K562 (cell line): ENCODE measurements around the gene YAP1. TPM values are rescaled to one million over a fixed set of nuclear protein-coding genes. Genes with fewer than 3 reads are reported as not detected.

Experiments
- ATAC-seq: fragments of 200-7000 bp; cut with Tn5 transposase; 3 replicates; pipeline ENCODE4 v1.9.1; 2020; ENCODE audit warnings: moderate library complexity
- BruUV-seq: library from RNA; stranded (reverse); fragments of 400-500 nt; replicated peaks from 2 replicates; lab custom pipeline; 2021; lab: Mats Ljungman, UMichigan
- CTCF ChIA-PET: fragments of 300-600 bp; formaldehyde crosslinking; extraction: SDS; loops from one replicate; lab custom pipeline; 2021; ENCODE audit warnings: low intra/inter-chr PET ratio; lab: Yijun Ruan, JAX
- POLR2A ChIA-PET: fragments of 300-600, 350-650 bp; sonication (Branson Sonifier 250); formaldehyde crosslinking; extraction: SDS; loops from one replicate; lab custom pipeline; 2021; ENCODE audit warnings: antibody characterized with exemption, inconsistent platforms; lab: Yijun Ruan, JAX
- DNase-seq, 4 experiments: peaks; one replicate each; pipeline versions ENCODE4 v3.0.0 to v3.0.0-alpha.2; 2011 to 2018; ENCODE audit warnings: low spot score in 3 of 4, mixed read lengths in 3 of 4; ENCODE audit errors: extremely low read depth in 1 of 4
- FAIRE-seq: peaks from 2 replicates; lab custom pipeline; 2011; peaks lifted over from hg19 to GRCh38; lab: Jason Lieb, UNC
- H2AFZ ChIP-seq: 2 replicates; pipeline ENCODE4 v1.6.0; 2011; ENCODE audit warnings: low read depth, low read length, control low read depth, inconsistent platforms
- H3K27ac ChIP-seq: fragments of 200-600 bp; 3 replicates; pipeline ENCODE4 v1.8.0; 2011; ENCODE audit warnings: low read depth, mild to moderate bottlenecking, control low read depth, inconsistent platforms, low read length, moderate library complexity, mixed read lengths; ENCODE audit errors: extremely low read depth
- H3K27me3 ChIP-seq, 2 experiments: fragments of 300-600 bp in 1 of 2; 2 replicates in 1 of 2; 3 replicates in 1 of 2; pipeline versions ENCODE4 v1.6.0 to v1.8.0; 2011; ENCODE audit warnings: inconsistent platforms in 2 of 2, low read length in 2 of 2, mild to moderate bottlenecking in 1 of 2, mixed read lengths in 1 of 2, moderate library complexity in 1 of 2; ENCODE audit not compliant: control insufficient read depth in 2 of 2, insufficient read depth in 2 of 2
- H3K36me3 ChIP-seq: fragments of 300-600 bp; 3 replicates; pipeline ENCODE4 v1.8.0; 2011; ENCODE audit warnings: mild to moderate bottlenecking, low read length, inconsistent platforms; ENCODE audit not compliant: control insufficient read depth, insufficient read depth
- H3K4me1 ChIP-seq, 2 experiments: fragments of 200-600 bp in 1 of 2; replicated peaks in 1 of 2; 2 replicates in 1 of 2; 3 replicates in 1 of 2; pipeline versions ENCODE4 v1.5.1 to v1.8.0; 2011; ENCODE audit warnings: inconsistent platforms in 2 of 2, low read length in 2 of 2, mild to moderate bottlenecking in 1 of 2, mixed read lengths in 1 of 2, moderate library complexity in 1 of 2; ENCODE audit not compliant: control insufficient read depth in 2 of 2, insufficient read depth in 2 of 2
- H3K4me2 ChIP-seq: 2 replicates; pipeline ENCODE4 v1.6.1; 2011; ENCODE audit warnings: low read length, control low read depth, inconsistent platforms, mixed read lengths; ENCODE audit not compliant: insufficient read depth
- H3K4me3 ChIP-seq: fragments of 200-600 bp; sonication (generic), shearing (Covaris generic); 2 replicates; pipeline ENCODE4 v1.5.1; 2016; ENCODE audit warnings: control low read depth, inconsistent platforms
- H3K79me2 ChIP-seq: fragments of 200-600 bp; 3 replicates; pipeline ENCODE4 v1.8.0; 2011; ENCODE audit warnings: low read length, inconsistent platforms; ENCODE audit not compliant: control insufficient read depth, insufficient read depth
- H3K9ac ChIP-seq, 2 experiments: 2 replicates each; pipeline versions ENCODE4 v1.6.0 to v1.6.1; 2011; ENCODE audit warnings: low read depth in 2 of 2, low read length in 2 of 2, control low read depth in 1 of 2, inconsistent platforms in 1 of 2, mild to moderate bottlenecking in 1 of 2, mixed read lengths in 1 of 2; ENCODE audit not compliant: insufficient read depth in 1 of 2
- H3K9me1 ChIP-seq: one replicate; pipeline ENCODE4 v1.6.0; 2011; ENCODE audit warnings: inconsistent platforms, mild to moderate bottlenecking, low read length, moderate library complexity; ENCODE audit not compliant: control insufficient read depth, insufficient read depth
- H3K9me3 ChIP-seq: replicated peaks from 2 replicates; pipeline ENCODE4 v1.5.1; 2011; ENCODE audit warnings: low read depth, low read length, inconsistent platforms; ENCODE audit not compliant: control insufficient read depth, insufficient read depth
- H4K20me1 ChIP-seq: replicated peaks from 2 replicates; pipeline ENCODE4 v1.6.1; 2011; ENCODE audit warnings: low read length, inconsistent platforms, mixed read lengths; ENCODE audit not compliant: control insufficient read depth, insufficient read depth
- GTF2A2 ChIP-seq: IDR thresholded peaks from 2 replicates; pipeline ENCODE4 v1.6.1; 2016; ENCODE audit warnings: mild to moderate bottlenecking, missing genetic modification characterization, missing compliant biosample characterization
- MXD1 ChIP-seq: fragments of 250-450 bp; sonication (Bioruptor Pico); IDR thresholded peaks from 2 replicates; pipeline ENCODE4 v1.8.0; 2021; ENCODE audit warnings: borderline replicate concordance, mild to moderate bottlenecking, moderate library complexity; ENCODE audit not compliant: poor library complexity, severe bottlenecking
- NFXL1 ChIP-seq: fragments of 450-650 bp; formaldehyde crosslinking; IDR thresholded peaks from 2 replicates; pipeline ENCODE4 v1.4.0; 2021; ENCODE audit warnings: mild to moderate bottlenecking
- PCBP2 ChIP-seq: fragments of 200-400 bp; formaldehyde crosslinking; IDR thresholded peaks from 2 replicates; pipeline ENCODE4 v1.6.1; 2018; ENCODE audit warnings: low read length, low read depth, mild to moderate bottlenecking, moderate library complexity; ENCODE audit not compliant: poor library complexity, severe bottlenecking
- PRDM10 ChIP-seq: fragments of 450-650 bp; IDR thresholded peaks from 2 replicates; pipeline ENCODE4 v1.6.1; 2018; ENCODE audit not compliant: partially characterized antibody
- RBFOX2 ChIP-seq: fragments of 200-400 bp; formaldehyde crosslinking; IDR thresholded peaks from 2 replicates; pipeline ENCODE4 v1.6.1; 2017; ENCODE audit warnings: low read depth, mild to moderate bottlenecking, low read length, moderate library complexity
- RBM25 ChIP-seq: fragments of 200-400 bp; formaldehyde crosslinking; IDR thresholded peaks from 2 replicates; pipeline ENCODE4 v1.6.1; 2018; ENCODE audit warnings: low read length, low read depth, moderate library complexity; ENCODE audit not compliant: severe bottlenecking
- SAP30 ChIP-seq: fragments of 200-600 bp; sonication (generic); IDR thresholded peaks from 2 replicates; pipeline ENCODE4 v1.6.1; 2012; ENCODE audit warnings: borderline replicate concordance, low read depth, mild to moderate bottlenecking, moderate library complexity, low read length, control low read depth, inconsistent platforms; ENCODE audit not compliant: insufficient read depth, poor library complexity, severe bottlenecking
- SIX5 ChIP-seq, 2 experiments: IDR thresholded peaks; 2 replicates each; pipeline ENCODE4 v1.6.1; 2011; ENCODE audit warnings: low read length in 2 of 2, borderline replicate concordance in 1 of 2, low read depth in 1 of 2, mild to moderate bottlenecking in 1 of 2, moderate library complexity in 1 of 2; ENCODE audit not compliant: insufficient read depth in 1 of 2
- SOX6 ChIP-seq: fragments of 450-650 bp; IDR thresholded peaks from 2 replicates; pipeline ENCODE4 v1.6.1; 2014; ENCODE audit warnings: mild to moderate bottlenecking
- TAF9B ChIP-seq: fragments of 450-650 bp; IDR thresholded peaks from 2 replicates; pipeline ENCODE4 v1.6.1; 2018; ENCODE audit warnings: mild to moderate bottlenecking; ENCODE audit not compliant: partially characterized antibody
- TAL1 ChIP-seq: fragments of 450-650 bp; IDR thresholded peaks from 2 replicates; pipeline ENCODE4 v1.6.1; 2016; ENCODE audit warnings: mild to moderate bottlenecking
- TRIM24 ChIP-seq, 2 experiments: fragments of 450-650 bp; IDR thresholded peaks; 2 replicates each; pipeline ENCODE4 v1.6.1; 2016
- ZNF175 ChIP-seq: fragments of 200-800 bp; sonication (Bioruptor generic); IDR thresholded peaks from 2 replicates; pipeline ENCODE4 v1.6.1; 2016; ENCODE audit warnings: low read depth, mild to moderate bottlenecking, missing genetic modification characterization, missing compliant biosample characterization
- ZNF3 ChIP-seq: fragments of 250-450 bp; sonication (Bioruptor Pico); IDR thresholded peaks from 2 replicates; pipeline ENCODE4 v1.5.0; 2021; ENCODE audit warnings: mild to moderate bottlenecking, moderate library complexity
- ZNF354B ChIP-seq: fragments of 250-450 bp; sonication (Bioruptor Pico); IDR thresholded peaks from 2 replicates; pipeline ENCODE4 v1.4.0; 2020
- ZNF76 ChIP-seq: fragments of 250-450 bp; sonication (Bioruptor Pico); IDR thresholded peaks from 2 replicates; pipeline ENCODE4 v1.4.0; 2020; ENCODE audit warnings: mild to moderate bottlenecking, moderate library complexity, borderline replicate concordance
- whole genome bisulfite sequencing: fragments of 100-300 bp; shearing (Covaris generic); methylation state at CpG from one replicate; pipeline ENCODE4 v1.1.6; 2016; ENCODE audit warnings: low coverage, mixed read lengths; ENCODE audit not compliant: insufficient coverage; ENCODE audit errors: missing lambda C conversion rate; 5-methylcytosine and 5-hydroxymethylcytosine counted together
- in situ Hi-C: fragments of 300-500 bp; cut with MboI; formaldehyde crosslinking; loops from 4 replicates; pipeline ENCODE4 v1.15.0; 2018; ENCODE audit warnings: inconsistent platforms, mixed read lengths
- intact Hi-C: fragments of 100-400 bp; cut with micrococcal nuclease; formaldehyde crosslinking; loops from 2 replicates; pipeline ENCODE4 v1.14.2; 2022
- polyA plus RNA-seq, 8 experiments: library from polyadenylated mRNA; depleted of rRNA in 4 of 8; stranded (reverse) in 5 of 8; unstranded in 3 of 8; fragments of >200 nt; fragmentation: Nextera tagmentation in 2 of 8; fragmentation: Illumina TruSeq in 1 of 8; extraction: Ambion mirVana in 2 of 8; extraction: Trizol in 1 of 8; gene quantifications; 2 replicates each; pipeline versions ENCODE4 v1.2.1 to v1.2.3, GENCODE V29; 2011 to 2014; ENCODE audit warnings: inconsistent platforms in 1 of 8, missing spikeins in 1 of 8
- total RNA-seq, 7 experiments: library from RNA; depleted of rRNA in 6 of 7; stranded (reverse); fragments of >200 nt in 6 of 7; fragmentation: Illumina TruSeq in 2 of 7; extraction: Trizol in 2 of 7; gene quantifications; 2 replicates each; pipeline versions ENCODE4 v1.2.1 to v1.2.3, GENCODE V29; 2011 to 2021; ENCODE audit warnings: low replicate concordance in 1 of 7

YAP1 gene
- total and polyA plus RNA-seq, 9 of the 15 experiments (the other 6 are each of a cell fraction or from before 2014, with no cell fraction given): 0.18 TPM; not detected in 8

GRCh38 chr11:102179371-102179770 is 69.1 kb downstream of the YAP1 start (continued):
- no peak for TF ChIP-seq PRDM10

- FAIRE-seq (no peak), ATAC-seq (peak; percentile 48; the same call in 2 of the 3 replicates)
- no peaks in the 10 kb centered on the region for H3K36me3 ChIP-seq
- TF ChIP-seq ZNF76 (CRISPR knock-in tag): no peak
- TF ChIP-seq PCBP2: no peak
- no peak for TF ChIP-seq RBFOX2
- no peak for TF ChIP-seq RBM25
- TF ChIP-seq SAP30: no peak
- no peak for TF ChIP-seq TAL1
- no peak for TF ChIP-seq TRIM24 (IDR thresholded peaks at IDR 0.05)
- TF ChIP-seq GTF2A2 (tag): no peak
- no peak for TF ChIP-seq ZNF354B
- no peak for TF ChIP-seq ZNF3
- TF ChIP-seq NFXL1 (CRISPR knock-in tag): no peak
- no peak for TF ChIP-seq SIX5 (IDR thresholded peaks at IDR 0.05; ENCODE audit: borderline replicate concordance in 1 of 2, insufficient read depth in 1 of 2, low read depth in 1 of 2, low read length in 2 of 2)
- TF ChIP-seq TAF9B: no peak
- no peak for TF ChIP-seq SOX6
- no peak for TF ChIP-seq ZNF175
- no peak for TF ChIP-seq MXD1
- TF ChIP-seq, all 486 proteins: peak for 0
- CTCF ChIA-PET: no interaction called here
- no peaks in the 10 kb centered on the region for H3K4me1 ChIP-seq
- no peaks in the 10 kb centered on the region for H3K9me3 ChIP-seq
- H3K79me2 ChIP-seq: no peaks in the 10 kb centered on the region
- no peaks in the 10 kb centered on the region for H4K20me1 ChIP-seq
- no peak overlapping the region for H3K4me2 ChIP-seq
- H3K27me3 ChIP-seq: no peaks in the 10 kb centered on the region
- H3K27ac ChIP-seq: no peak overlapping the region
- H3K9ac ChIP-seq: no peak overlapping the region
- POLR2A ChIA-PET: no interaction called here
- no TSS peak for BruUV-seq
- intact Hi-C loops: no loop called here
- peak overlapping the region; percentile 57 for H2AFZ ChIP-seq
- in situ Hi-C loops: no loop called here
- no peaks in the 10 kb centered on the region for H3K9me1 ChIP-seq
- no peak overlapping the region for H3K4me3 ChIP-seq
- DNase-seq: no peak
- WGBS: 3% methylated on average over 3 of the region's 3 CpGs
Observed at GRCh38 chr11:102184269-102184987, 74.2 kb downstream of the YAP1 start.
